Measurements from ENCODE around the gene PLSCR2.
"Not testable (repeated sequence)": the region's sequence is repeated elsewhere in the genome, so short reads cannot be mapped to it uniquely, and the experiment has no call there.

PLSCR2 gene

DNA sequence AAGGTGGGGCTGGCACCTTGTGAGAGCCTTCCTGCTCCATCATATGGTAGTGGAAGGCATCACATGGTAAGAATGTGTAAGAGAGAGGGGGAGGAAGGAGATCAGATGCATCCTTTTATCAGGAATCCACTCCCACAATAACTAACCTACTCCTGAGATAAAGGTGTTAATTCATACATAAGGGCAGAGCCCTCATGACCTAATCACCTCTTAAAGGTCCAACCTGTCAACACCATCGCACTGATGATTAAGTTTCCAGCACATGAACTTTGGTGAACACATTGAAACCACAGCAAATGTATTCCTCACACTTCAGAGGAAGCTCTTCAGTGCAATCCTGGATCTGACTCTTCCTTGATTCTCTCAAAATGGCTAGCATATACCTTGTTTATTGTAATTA lies 55.4 kb downstream of the PLSCR2 start:
- no peak for DNase-seq

DNA sequence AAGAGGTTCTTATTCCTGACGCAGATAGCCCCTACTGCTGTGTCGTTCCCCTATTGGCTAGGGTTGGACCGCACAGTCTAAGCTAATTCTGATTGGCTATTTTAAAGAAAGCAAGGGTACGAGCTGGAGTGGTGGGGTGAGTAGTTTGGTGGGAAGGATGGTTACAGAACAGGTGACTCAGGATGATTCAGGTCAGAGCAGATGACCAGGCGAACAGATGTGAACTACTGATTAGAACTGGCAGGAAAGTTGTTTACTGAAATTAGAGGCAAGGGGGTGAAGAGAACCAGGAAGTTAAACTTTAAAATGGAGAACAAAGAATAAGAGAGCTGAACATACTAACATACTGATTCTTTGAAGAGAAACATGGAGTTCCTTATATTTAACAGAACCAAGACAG lies 56.6 kb downstream of the PLSCR2 start:
- DNase-seq, result not testable (repeated sequence)

DNA sequence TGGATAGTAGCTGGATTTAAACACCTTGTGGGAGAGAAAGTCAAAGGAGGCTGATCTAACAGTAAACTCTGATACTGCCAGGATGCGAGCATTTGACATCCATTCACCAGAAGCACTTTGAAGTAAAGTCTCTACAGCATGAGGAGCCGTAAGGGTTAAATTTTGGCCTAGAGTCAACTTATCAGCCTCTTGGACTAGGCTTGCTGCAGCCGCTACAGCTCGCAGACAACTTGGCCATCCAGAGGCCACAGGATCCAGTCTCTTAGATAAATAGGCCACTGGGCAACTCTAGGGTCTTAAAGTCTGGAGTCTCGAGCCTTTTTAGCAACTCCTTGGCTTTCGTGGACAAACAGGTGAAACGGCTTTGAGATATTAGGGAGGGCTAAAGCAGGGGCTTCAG lies 61.4 kb downstream of the PLSCR2 start:
- DNase-seq, result no peak

DNA sequence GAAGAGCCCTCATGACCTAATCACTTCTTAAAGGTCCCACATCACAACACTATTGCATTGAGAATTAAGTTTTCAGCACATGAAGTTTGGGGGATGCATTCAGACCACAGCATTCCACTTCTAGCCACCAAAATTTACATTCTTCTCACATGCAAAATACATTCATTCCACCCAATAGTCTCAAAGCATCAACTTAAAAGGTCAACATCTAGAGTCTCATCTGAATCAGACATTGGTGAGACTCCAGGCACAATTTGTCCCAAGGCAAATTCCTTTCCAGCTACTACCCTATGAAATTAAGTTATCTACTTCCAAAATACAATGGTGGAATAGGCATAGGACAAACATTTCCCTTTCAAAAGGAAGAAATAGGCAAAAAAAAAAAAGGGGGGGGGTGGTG lies 64.9 kb downstream of the PLSCR2 start:
- no peak for DNase-seq

DNA sequence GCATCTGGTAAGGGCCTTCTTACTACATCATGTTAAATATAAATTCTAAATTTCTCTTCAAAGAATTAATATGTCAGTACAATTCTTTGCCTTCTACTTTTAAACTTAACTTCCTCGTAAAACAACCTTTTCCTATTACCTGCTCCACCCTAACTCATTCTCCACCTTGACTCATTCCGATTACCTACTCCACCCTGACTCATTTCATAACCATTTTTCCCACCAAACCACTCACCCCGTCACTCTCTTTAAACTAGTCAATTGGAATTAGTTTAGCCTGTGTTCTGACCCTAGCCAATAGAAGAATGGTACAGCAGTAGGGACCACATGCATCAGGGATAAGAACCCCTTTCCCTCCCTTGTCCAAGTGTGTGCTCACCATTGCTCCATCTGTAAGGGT lies 65.6 kb downstream of the PLSCR2 start:
- no peak for DNase-seq

DNA sequence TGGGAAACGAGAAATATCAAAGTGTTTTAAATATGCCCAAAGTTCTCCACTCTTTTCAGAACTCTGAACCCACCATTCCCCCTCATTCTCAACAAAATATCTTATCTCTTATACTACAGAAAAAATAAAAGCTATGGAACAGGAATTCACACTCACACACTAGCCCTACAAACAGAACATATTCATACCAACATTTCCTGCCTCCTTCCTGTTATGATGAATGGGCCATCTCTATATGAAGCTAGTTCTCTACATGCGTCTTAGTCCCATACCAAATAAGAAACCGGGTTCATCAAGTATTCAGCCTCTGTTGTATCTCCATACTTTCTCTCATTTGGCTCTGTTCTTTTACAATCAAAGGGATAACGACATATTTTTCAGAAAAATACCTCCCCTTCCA lies 72.6 kb downstream of the PLSCR2 start:
- no peak for DNase-seq

DNA sequence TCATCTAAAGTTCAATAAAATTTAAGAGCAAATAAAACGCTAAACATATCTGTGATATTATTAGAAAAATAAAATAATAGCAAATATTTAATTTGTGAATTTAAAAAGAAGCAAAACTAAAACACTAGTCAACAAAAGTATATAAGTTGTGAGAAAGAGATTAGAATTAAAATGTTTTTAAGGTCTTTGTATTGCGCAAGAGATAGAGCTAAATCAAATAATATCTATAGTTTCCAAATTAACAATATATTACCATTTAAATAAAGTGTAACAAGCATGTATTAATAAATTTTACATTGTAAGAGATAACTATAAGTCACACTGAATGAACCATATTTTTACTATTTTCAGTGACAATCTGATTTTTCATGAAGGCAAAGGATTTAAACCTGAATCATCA lies 74.2 kb downstream of the PLSCR2 start:
- no peak for DNase-seq

DNA sequence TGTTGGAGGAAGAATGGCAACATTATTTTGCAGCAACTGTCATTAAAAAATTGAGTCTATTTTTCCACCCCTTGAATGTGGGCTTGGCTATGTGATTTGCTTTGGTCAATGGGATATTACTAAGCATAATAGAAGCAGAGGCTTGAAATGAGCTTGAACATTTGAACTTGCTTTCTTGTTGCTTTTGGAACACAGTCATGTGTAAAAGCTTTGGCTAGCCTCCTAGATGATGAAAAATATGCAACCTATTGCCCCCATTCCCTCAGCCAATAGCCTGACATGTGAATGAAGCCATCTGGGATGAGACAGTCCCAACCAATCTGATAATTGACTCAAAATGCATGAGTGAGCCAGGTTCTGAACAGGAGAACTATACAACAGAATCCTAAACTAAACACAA lies 78.4 kb downstream of the PLSCR2 start:
- DNase-seq, result no peak

DNA sequence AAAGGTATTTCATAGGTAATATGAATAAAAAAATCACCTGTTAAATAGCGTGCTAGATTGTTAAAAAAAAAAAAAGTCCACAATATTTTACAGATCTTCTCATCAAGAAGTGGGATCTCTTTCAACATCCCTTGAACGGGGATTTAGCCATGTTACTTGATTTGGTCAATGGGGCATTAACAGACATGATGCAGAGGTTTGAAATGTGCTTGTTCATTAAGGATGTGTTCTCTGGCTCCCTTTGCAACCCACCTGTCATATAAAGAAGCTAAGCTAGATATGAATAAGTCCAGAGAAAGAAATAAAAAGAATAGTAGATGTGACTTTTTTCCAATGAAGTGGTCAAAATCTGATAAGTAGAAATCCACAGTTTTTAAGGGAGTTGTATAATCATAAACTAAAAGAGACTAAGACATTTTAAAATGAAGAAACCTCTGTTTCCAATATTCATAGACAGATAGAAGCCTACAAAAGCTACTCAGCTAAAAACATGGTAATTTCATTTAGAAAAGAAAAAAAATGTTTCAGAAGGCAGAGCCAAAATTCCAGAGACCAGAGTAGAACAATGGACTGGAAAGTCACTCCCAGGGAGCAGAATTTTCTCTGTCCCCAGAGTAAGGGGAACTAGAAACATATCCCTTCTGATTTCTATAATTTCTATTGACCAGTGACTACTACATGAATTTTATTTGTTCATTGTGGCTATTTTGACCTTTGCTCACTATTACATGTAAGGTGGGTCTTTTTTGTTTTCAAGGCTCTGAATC lies 79.2 kb downstream of the PLSCR2 start:
- DNase-seq, result no peak

DNA sequence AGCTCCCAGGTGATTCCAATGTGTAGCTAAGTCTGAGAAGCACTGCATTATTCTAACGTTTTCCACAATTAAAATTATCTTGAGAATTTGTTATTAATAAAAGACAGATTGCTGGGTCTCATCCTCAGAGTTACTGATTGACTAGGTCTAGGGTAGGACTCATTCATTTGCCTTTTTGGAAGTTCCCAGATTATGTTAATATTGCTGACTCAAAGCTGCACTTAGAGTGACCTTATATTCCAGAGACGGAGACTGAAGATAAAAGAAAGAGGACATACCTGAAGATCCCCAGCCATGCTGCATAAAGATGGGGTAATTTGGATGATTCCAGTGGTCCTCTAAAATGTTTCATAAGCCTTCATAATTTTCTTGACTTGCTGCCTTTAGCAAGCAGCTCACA lies 81.8 kb downstream of the PLSCR2 start:
- no peak for DNase-seq

DNA sequence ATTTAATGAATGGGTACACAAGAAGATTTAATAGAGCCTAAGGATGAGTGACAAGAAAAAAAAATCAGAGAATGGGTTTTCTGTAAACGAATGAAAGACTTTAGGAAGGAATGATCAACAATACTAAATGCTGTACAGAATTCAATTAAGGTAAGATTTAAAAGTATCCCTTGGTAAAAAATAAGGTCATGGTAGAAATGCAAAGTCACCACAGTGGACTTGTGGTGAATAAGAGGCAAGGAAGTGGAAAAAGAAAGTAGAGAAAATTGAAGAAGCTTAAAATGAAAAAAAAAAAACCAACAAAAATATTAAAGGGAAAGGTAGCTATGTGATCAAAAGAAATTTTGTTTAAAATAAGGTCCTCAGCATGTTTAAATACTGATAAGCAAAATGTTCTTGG lies 82.4 kb downstream of the PLSCR2 start:
- no peak for DNase-seq

DNA sequence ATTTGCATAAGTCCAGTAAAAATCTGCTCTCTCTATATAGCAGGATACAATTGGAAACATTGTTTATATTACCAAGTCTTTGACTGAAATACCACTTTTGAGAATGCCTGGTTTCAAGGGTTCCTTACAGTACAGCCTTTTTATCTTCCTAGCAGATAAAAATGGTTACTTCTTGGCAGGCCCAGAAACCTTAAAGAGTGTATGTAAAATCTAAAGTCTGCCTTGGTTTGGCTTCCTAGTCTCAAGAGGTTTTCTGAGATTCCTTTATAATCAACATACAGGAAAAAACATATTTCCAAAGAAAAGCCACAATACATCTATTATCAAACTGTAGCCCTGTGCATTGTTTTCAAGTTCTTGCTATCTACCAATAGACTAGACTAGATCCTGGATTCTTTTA lies 84.6 kb downstream of the PLSCR2 start:
- DNase-seq, result no peak
